ENCODE data around the gene HTR3C. TPM values are rescaled to one million over a fixed set of nuclear protein-coding genes. Genes with fewer than 3 reads are reported as not detected.
"Not testable (repeated sequence)": the region's sequence is repeated elsewhere in the genome, so short reads cannot be mapped to it uniquely, and the experiment has no call there.

Gene HTR3C
- polyA plus RNA-seq (ENCODE audit: insufficient read length in 10 of 10): not detected
- long read RNA-seq, donor 1: 0 reads
- long read RNA-seq, donor 2: 0 reads
- long read RNA-seq, donor 3: 0 reads
- long read RNA-seq, donor 4: 0 reads
- long read RNA-seq, donor 5: 0 reads
- long read RNA-seq, donor 6: 0 reads
- long read RNA-seq, donor 7: 0 reads
- long read RNA-seq, donor 8: 0 reads
- long read RNA-seq, donor 9: 0 reads

- DNase-seq: no peak
Measured at GRCh38 chr3:184052767-184053166, at the start of gene HTR3C. Gene HTR3C (plus strand): TSS chr3:184053047. CDS start chr3:184053081, 34 bp downstream.

GRCh38 chr3:184003187-184003967, 49.5 kb upstream of the HTR3C start:
- peak in 1 of 3 donors; percentile 48 for DNase-seq

- peak in 1 of 3 donors; percentile 17 for DNase-seq
Measured at GRCh38 chr3:184004476-184004875, 48.4 kb upstream of the HTR3C start.

GRCh38 chr3:184005941-184006507, 46.8 kb upstream of the HTR3C start:
- DNase-seq: peak in 2 of 3 donors; percentile 16 to 22

- not testable (repeated sequence) for DNase-seq
Measured at GRCh38 chr3:184007143-184007813, 45.6 kb upstream of the HTR3C start.

- no peak for DNase-seq
Measured at GRCh38 chr3:184008161-184008560, 44.7 kb upstream of the HTR3C start.

GRCh38 chr3:184011230-184011876, 41.5 kb upstream of the HTR3C start:
- no peak for DNase-seq

- no peak for DNase-seq
Measured at GRCh38 chr3:184011937-184012889, 40.6 kb upstream of the HTR3C start.

GRCh38 chr3:184015381-184016019, 37.3 kb upstream of the HTR3C start:
- no peak for DNase-seq

- no peak for DNase-seq
Measured at GRCh38 chr3:184016169-184016570, 36.7 kb upstream of the HTR3C start.

- DNase-seq: peak; percentile 48 to 92 (median 77)
Measured at GRCh38 chr3:184016811-184017671, 35.8 kb upstream of the HTR3C start.

- peak; percentile 93 to 97 (median 95) for DNase-seq
Measured at GRCh38 chr3:184017672-184018423, 35.0 kb upstream of the HTR3C start, which contains the start of gene ABCC5. Gene ABCC5 (minus strand): TSS chr3:184017884. CDS start chr3:184014392, 3,492 bp downstream.

GRCh38 chr3:184018424-184018973, 34.3 kb upstream of the HTR3C start:
- DNase-seq: no peak

- no peak for DNase-seq
Measured at GRCh38 chr3:184022323-184022722, 30.5 kb upstream of the HTR3C start.

GRCh38 chr3:184025256-184025655, 27.6 kb upstream of the HTR3C start:
- DNase-seq: not testable (repeated sequence)

GRCh38 chr3:184028275-184028890, 24.5 kb upstream of the HTR3C start:
- DNase-seq: not testable (repeated sequence)

GRCh38 chr3:184029443-184029842, 23.4 kb upstream of the HTR3C start:
- no peak for DNase-seq

All from muscle of back (tissue), 13 donors.